Measurements from ENCODE around the gene ACAD8. TPM values are rescaled to one million over a fixed set of nuclear protein-coding genes. Genes with fewer than 3 reads are reported as not detected.
A peak's percentile ranks its signal among the peaks of the same experiment; 100 is the strongest.

ACAD8 gene
- total RNA-seq, 1 donor from 2014 or later = 48.4 TPM

DNA sequence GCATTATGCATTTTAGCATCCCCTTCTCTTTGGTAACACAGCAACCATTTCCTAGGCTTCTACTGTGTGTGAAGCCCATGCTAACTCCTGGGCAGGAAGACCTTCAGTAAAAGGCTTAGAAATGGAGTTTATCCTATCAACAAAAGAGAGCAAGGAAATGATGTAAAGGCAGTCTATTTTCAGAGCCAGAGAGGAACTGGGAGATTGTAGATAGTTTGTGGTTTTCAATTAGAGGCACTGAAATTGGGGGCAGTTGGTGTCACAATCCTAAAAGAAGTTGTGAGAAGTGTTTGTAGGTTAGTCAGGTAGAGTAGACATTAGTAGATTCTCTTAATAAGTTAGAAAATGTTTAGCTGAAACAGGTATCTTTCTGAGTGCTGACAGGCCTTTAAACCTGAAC is 7.1 kb downstream of the ACAD8 start:
- Mint-ChIP-seq H3K4me1 (no peaks in the 10 kb centered on the region), H3K4me3 (no peak overlapping the region), H3K27ac (no peak overlapping the region), H3K36me3 (peaks cover 9% of the 10 kb centered on the region), H3K27me3 (ENCODE audit: insufficient read depth, low read depth) (no peaks in the 10 kb centered on the region), H3K9me3 (no peaks in the 10 kb centered on the region)
- Histone ChIP-seq H3F3A (ENCODE audit: low read depth) (no peaks in the 10 kb centered on the region), H3K27ac (no peak overlapping the region), H3K9ac (no peak overlapping the region), H3K27me3 (no peaks in the 10 kb centered on the region), H3K9me3 (ENCODE audit: low read depth) (no peaks in the 10 kb centered on the region), H3K4me2 (no peak overlapping the region), H3K79me2 (ENCODE audit: low read depth) (no peaks in the 10 kb centered on the region), H3K4me3 (no peak overlapping the region), H3K36me3 (no peaks in the 10 kb centered on the region), H2AFZ (replicated peaks) (no peak overlapping the region), H4K20me1 (ENCODE audit: low read depth) (peaks cover under 1% of the 10 kb centered on the region), H3K4me1 (no peaks in the 10 kb centered on the region)
- no peak for DNase-seq (ENCODE audit: low spot score)
- TF ChIP-seq EZH2phosphoT487 (IDR thresholded peaks at IDR 0.05) (no peak), EZH2 (IDR thresholded peaks at IDR 0.05) (no peak)
- TF ChIP-seq, protein P1, sequence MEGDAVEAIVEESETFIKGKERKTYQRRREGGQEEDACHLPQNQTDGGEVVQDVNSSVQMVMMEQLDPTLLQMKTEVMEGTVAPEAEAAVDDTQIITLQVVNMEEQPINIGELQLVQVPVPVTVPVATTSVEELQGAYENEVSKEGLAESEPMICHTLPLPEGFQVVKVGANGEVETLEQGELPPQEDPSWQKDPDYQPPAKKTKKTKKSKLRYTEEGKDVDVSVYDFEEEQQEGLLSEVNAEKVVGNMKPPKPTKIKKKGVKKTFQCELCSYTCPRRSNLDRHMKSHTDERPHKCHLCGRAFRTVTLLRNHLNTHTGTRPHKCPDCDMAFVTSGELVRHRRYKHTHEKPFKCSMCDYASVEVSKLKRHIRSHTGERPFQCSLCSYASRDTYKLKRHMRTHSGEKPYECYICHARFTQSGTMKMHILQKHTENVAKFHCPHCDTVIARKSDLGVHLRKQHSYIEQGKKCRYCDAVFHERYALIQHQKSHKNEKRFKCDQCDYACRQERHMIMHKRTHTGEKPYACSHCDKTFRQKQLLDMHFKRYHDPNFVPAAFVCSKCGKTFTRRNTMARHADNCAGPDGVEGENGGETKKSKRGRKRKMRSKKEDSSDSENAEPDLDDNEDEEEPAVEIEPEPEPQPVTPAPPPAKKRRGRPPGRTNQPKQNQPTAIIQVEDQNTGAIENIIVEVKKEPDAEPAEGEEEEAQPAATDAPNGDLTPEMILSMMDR (IDR thresholded peaks at IDR 0.05) = no peak

DNA sequence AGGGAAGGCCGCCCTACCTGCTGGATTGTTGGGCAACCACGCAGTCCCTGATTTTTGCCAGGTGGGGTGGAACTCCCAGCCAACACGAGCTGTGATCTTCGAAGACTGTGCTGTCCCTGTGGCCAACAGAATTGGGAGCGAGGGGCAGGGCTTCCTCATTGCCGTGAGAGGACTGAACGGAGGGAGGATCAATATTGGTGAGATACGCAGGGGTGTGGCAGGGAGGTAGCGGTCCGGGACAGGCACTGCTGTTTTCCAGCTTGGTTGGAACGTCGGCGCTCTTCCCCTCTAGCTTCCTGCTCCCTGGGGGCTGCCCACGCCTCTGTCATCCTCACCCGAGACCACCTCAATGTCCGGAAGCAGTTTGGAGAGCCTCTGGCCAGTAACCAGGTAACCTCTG is 7.6 kb downstream of the ACAD8 start:
- TF ChIP-seq EZH2phosphoT487 (IDR thresholded peaks at IDR 0.05) (no peak), EZH2 (IDR thresholded peaks at IDR 0.05) (no peak)
- TF ChIP-seq, protein P1 (IDR thresholded peaks at IDR 0.05) = no peak
- Histone ChIP-seq H3K27ac (no peak overlapping the region), H3K27me3 (no peaks in the 10 kb centered on the region), H3K4me1 (no peaks in the 10 kb centered on the region), H3K9me3 (ENCODE audit: low read depth) (no peaks in the 10 kb centered on the region), H3K79me2 (ENCODE audit: low read depth) (no peaks in the 10 kb centered on the region), H3F3A (ENCODE audit: low read depth) (no peaks in the 10 kb centered on the region), H3K36me3 (no peaks in the 10 kb centered on the region), H2AFZ (replicated peaks) (no peak overlapping the region), H3K9ac (no peak overlapping the region), H3K4me3 (no peak overlapping the region), H3K4me2 (no peak overlapping the region), H4K20me1 (ENCODE audit: low read depth) (no peaks in the 10 kb centered on the region)
- H3K27me3 Mint-ChIP-seq (ENCODE audit: insufficient read depth, low read depth) = no peaks in the 10 kb centered on the region
- no peak for DNase-seq (ENCODE audit: low spot score)
- H3K4me1 Mint-ChIP-seq = no peaks in the 10 kb centered on the region
- H3K9me3 Mint-ChIP-seq = no peaks in the 10 kb centered on the region
- H3K27ac Mint-ChIP-seq = no peak overlapping the region
- peaks cover 9% of the 10 kb centered on the region for H3K36me3 Mint-ChIP-seq
- no peak overlapping the region for H3K4me3 Mint-ChIP-seq

DNA sequence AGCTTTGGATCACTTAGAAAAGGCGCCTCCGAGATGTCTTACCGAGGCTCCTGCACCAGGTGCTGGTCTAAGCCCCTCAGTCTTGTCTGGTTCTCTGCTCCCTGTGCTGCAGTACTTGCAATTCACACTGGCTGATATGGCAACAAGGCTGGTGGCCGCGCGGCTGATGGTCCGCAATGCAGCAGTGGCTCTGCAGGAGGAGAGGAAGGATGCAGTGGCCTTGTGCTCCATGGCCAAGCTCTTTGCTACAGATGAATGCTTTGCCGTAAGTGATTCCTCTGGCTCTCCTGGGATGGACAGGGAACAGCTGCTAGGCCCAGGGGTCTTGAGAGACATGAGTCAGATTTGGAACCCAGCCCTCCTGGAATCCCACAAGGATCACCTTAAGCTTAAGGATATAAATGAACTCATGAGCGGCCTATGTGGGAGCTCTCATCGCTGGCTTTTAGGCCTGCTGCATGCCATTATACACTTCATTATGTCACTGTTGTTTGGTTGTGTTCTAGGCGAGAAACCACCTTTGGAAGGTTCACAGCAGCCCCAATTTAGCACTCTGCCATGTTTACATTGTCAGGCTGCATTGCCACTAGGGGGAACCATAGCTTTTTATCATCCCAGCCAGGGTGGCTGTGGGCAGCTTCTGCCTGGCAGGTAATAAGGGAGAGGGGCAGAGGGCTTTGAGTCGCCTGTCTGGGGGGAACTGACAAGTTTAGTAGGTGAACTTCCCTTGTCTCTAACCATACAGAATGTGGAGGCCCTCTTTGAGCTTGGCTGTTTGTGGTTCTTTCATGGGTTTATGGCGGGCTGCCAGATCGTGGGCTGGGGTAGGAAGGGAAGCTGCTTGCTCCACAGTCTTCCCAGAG is 8.5 kb downstream of the ACAD8 start:
- Histone ChIP-seq H3F3A (ENCODE audit: low read depth) (no peaks in the 10 kb centered on the region), H3K27ac (no peak overlapping the region), H3K4me3 (no peak overlapping the region), H3K36me3 (no peaks in the 10 kb centered on the region), H3K9me3 (ENCODE audit: low read depth) (no peaks in the 10 kb centered on the region), H3K4me2 (no peak overlapping the region), H4K20me1 (ENCODE audit: low read depth) (no peaks in the 10 kb centered on the region), H3K4me1 (no peaks in the 10 kb centered on the region), H3K9ac (no peak overlapping the region), H3K27me3 (no peaks in the 10 kb centered on the region), H2AFZ (replicated peaks) (no peak overlapping the region), H3K79me2 (ENCODE audit: low read depth) (no peaks in the 10 kb centered on the region)
- Mint-ChIP-seq H3K36me3 (peaks cover 9% of the 10 kb centered on the region), H3K4me3 (no peak overlapping the region), H3K27me3 (ENCODE audit: insufficient read depth, low read depth) (no peaks in the 10 kb centered on the region), H3K4me1 (peaks cover 3% of the 10 kb centered on the region), H3K9me3 (no peaks in the 10 kb centered on the region), H3K27ac (no peak overlapping the region)
- peak; percentile 67 for DNase-seq (ENCODE audit: low spot score)
- TF ChIP-seq, protein P1 (IDR thresholded peaks at IDR 0.05) = peak; percentile 68
- no peak for TF ChIP-seq EZH2 (IDR thresholded peaks at IDR 0.05)
